ENCODE data around the gene NPPA.
"Not testable (repeated sequence)": the region's sequence is repeated elsewhere in the genome, so short reads cannot be mapped to it uniquely, and the experiment has no call there.

NPPA gene

GRCh38 chr1:11847667-11848372, at the start of gene NPPA:
TSS of gene NPPA (minus strand) at chr1:11847783. CDS start at chr1:11847684, 99 bp downstream.
- DNase-seq: peak; percentile 34

GRCh38 chr1:11894501-11894900, 46.9 kb upstream of the NPPA start:
- DNase-seq: not testable (repeated sequence)

- peak; percentile 63 for DNase-seq
Observed at GRCh38 chr1:11893907-11894251, 46.3 kb upstream of the NPPA start.

GRCh38 chr1:11891433-11892186, 44.0 kb upstream of the NPPA start:
- no peak for DNase-seq

- no peak for DNase-seq
Observed at GRCh38 chr1:11888877-11889208, 41.3 kb upstream of the NPPA start.

GRCh38 chr1:11888206-11888876, 40.8 kb upstream of the NPPA start:
- DNase-seq: no peak

GRCh38 chr1:11887666-11888007, 40.1 kb upstream of the NPPA start:
- no peak for DNase-seq

- no peak for DNase-seq
Observed at GRCh38 chr1:11886986-11887665, 39.5 kb upstream of the NPPA start.

- DNase-seq: no peak
Observed at GRCh38 chr1:11885916-11886315, 38.3 kb upstream of the NPPA start.

GRCh38 chr1:11882814-11883538, 35.4 kb upstream of the NPPA start:
- peak; percentile 75 for DNase-seq

- DNase-seq: no peak
Observed at GRCh38 chr1:11881749-11882441, 34.3 kb upstream of the NPPA start.

GRCh38 chr1:11880911-11881748, 33.5 kb upstream of the NPPA start:
- no peak for DNase-seq

- DNase-seq: no peak
Observed at GRCh38 chr1:11880181-11880575, 32.6 kb upstream of the NPPA start.

GRCh38 chr1:11879311-11880180, 32.0 kb upstream of the NPPA start:
- DNase-seq: no peak

- no peak for DNase-seq
Observed at GRCh38 chr1:11878891-11879190, 31.3 kb upstream of the NPPA start.

GRCh38 chr1:11878081-11878890, 30.7 kb upstream of the NPPA start:
- no peak for DNase-seq

- no peak for DNase-seq
Observed at GRCh38 chr1:11877074-11877473, 29.5 kb upstream of the NPPA start.

GRCh38 chr1:11875094-11875493, 27.5 kb upstream of the NPPA start:
- no peak for DNase-seq

- no peak for DNase-seq
Observed at GRCh38 chr1:11874624-11875023, 27.0 kb upstream of the NPPA start.

GRCh38 chr1:11874258-11874562, 26.6 kb upstream of the NPPA start:
- DNase-seq: no peak

Measured in NCI-H146 (cell line).